GM12872 (cell line): Measurements from ENCODE around the gene PCDHGC5.

ENCODE experiments used
- CTCF ChIP-seq: IDR thresholded peaks from 3 replicates; pipeline ENCODE4 v1.5.1; 2011; ENCODE audit warnings: low read depth, mild to moderate bottlenecking, low read length, moderate library complexity; ENCODE audit not compliant: insufficient read depth

The PCDHGC5 gene

DNA sequence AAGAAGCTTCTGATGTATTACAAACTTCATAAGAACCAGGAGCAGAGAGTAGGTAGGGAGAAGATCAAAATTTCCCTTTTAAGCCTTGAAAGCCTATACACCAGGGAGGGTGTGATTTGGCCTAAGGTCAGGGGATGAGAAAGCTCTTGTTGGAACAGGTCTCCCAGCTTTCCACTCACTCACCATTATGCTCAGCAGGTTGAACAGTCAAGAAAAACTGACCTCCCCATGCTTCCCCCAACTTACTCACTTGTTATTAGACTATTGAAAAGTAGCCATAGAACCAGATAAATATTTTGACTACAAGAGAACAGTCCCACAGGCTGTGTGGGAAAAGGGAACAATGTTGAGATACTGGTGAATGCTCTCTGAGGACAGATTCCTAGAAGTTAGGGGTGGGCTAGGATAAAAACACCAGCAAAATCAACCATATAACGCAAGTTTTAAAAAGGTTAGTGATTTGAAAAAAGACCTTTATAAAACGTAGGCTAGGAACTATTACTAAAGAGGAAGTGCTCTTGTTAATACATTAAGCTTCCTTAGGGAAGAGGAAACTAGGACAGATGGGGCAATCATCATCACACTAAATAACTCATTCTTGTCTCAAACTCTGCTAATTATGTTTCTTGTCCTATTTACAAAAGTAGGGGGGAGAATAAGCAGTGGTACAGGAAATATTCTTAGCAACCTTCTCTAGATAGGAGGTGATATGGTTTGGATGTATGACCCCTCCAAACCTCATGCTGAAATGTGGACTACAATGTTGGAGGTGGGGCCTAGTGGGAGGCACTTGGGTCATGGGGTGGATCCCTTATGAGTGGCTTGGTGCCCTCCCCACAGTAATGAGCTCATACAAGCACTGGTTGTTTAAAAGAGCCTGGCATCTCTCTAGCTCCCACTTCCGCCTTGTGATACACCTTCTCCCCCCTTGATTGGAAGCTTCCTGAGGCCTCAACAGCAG, 31.0 kb downstream of the PCDHGC5 start:
- no peak for TF ChIP-seq CTCF

DNA sequence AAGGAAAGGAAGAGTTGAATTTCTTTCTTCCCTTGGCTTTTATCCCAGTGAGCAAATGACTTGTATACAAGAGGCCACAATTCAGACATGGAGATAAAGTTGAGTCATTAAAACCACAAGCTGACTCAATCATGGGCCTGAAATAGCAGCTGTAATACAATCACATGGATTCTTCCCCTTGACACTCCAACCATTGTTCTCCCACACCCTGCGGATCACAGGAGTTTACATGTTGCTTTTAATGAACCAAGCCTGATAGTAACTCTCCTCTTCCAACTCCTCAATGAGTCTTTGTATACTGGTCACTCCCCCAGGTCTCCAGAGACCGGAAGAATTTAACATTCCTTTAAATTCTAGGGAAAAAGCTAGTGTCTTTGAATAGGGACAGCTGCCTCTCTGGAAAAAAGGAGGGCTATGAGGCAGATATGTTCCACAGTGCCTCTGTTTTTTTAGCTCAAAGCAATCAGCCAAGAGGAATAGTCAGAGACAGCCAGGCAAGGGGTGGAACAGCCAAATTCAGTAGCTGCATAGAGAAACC, 32.4 kb downstream of the PCDHGC5 start:
- no peak for TF ChIP-seq CTCF

- no peak for TF ChIP-seq CTCF
Observed at GRCh38 chr5:141522301-141522700, 33.4 kb downstream of the PCDHGC5 start.

DNA sequence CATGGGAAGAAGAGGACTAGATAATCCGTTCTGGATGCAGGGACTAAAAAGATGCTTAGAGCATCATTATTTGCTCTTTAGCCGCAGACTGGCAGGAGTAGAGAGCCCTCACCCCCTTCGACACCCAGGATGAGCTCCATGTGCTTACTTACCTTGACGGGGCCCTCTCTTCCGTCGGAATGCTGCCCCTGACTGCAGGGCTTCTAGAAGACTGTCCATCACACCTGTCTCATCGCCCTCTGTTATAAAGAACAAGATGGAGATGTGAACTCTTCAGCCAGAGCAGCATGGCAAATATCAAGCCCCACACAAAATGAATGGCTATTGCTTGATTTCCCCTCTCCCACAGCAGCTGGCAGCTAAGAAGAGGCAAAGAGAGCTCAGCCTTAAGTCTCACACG, 35.1 kb downstream of the PCDHGC5 start:
- TF ChIP-seq CTCF = no peak

GRCh38 chr5:141524604-141525597, 36.0 kb downstream of the PCDHGC5 start:
- peak; percentile 99 for TF ChIP-seq CTCF

DNA sequence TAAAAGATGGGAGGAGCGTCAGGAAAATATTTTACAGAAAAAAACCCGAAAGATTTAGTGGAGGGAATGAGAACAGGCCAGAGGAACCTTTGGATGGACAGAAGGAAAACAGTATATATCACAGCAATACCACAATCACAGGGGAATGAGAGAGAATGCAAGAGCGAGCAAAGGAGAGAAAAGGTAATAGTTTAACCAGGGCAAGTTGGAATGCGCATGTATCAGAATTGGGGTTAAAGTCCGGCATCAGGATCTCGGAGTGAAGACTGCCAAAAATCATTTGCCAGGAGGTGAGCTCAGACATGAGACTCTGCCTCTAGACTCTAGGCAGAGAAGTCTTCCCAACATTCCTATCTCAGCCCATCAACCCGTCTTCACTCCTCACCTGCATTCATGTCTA, 36.8 kb downstream of the PCDHGC5 start:
- TF ChIP-seq CTCF = no peak

DNA sequence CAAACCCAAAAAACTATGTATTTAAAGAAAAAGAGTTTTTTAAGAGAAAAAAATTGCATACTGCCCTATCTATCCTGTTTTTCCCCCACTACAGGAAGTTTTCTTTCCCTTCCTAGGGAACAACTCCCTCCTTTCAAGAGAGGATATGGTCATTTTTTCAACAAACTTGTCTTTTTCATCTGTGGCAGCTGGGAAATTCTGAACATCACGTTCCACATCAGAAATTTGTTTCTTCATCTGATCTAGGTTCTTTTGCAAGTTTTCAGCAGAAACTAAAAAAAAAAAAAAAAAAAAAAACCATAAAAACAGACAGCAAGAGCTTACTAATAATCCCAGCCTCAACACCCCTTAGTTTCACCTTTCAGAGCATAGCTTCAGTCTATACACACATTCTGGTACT, 38.5 kb downstream of the PCDHGC5 start:
- TF ChIP-seq CTCF = no peak
